ENCODE results near the gene ZNF496.

- no peak for TF ChIP-seq CTCF (IDR thresholded peaks at IDR 0.05)
- TF ChIP-seq POLR2A (IDR thresholded peaks at IDR 0.05) = peak; percentile 40
Observed at GRCh38 chr1:247331172-247331524, 519 bp downstream of the ZNF496 start.
